HS-27A (cell line): Measurements from ENCODE around the gene TP73.

ENCODE experiments used
- DNase-seq: peaks from one replicate; pipeline ENCODE4 v3.0.0-alpha.2; 2012; ENCODE audit warnings: low read depth, missing footprints

TP73 gene

GRCh38 chr1:3673381-3674099 lies 21.2 kb downstream of the TP73 start:
- DNase-seq: no peak

- no peak for DNase-seq
Observed at GRCh38 chr1:3674100-3675094, 22.1 kb downstream of the TP73 start.

DNA sequence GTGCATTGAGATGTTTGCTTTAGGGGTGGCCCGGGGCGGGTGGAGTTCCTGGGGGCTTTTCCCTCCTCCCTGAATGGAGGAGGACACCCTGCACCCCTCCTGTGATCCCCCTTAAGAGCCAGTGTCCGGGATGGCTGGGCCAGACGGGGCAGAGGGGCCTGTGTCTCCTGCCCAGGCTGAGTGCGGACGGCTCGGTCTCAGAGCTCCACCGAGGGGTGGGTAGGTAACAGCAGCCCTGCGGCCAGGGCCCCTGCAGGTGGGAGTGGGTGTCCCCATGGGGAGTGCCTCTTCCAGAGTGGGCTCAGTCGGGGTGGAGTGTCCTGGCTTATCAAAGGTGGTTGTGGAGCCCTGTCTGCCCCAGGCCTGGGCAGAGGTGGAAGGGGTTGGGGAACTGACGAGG lies 23.1 kb downstream of the TP73 start:
- DNase-seq: no peak

- DNase-seq: no peak
Observed at GRCh38 chr1:3676581-3677470, 24.5 kb downstream of the TP73 start.

DNA sequence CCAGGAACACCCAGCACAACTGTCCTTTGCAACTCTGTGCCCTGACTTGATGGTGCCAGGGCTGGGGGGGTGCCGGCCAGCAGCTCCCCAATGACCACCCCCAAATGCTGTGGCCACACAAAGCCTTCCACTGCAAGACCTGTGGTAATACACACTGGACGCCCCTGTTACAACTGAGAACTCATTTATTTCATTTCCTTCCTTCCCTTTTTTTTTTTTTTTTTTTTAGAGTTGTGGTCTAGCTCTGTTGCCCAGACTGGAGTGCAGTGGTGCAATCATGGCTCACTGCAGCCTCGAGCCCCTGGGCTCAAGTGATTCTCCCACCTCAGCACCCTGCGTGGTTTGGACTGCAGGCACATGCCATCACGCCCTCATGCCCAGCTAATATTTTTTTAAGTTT lies 25.2 kb downstream of the TP73 start:
- DNase-seq: no peak

- DNase-seq: no peak
Observed at GRCh38 chr1:3678361-3679097, 26.2 kb downstream of the TP73 start.

GRCh38 chr1:3679098-3679555 lies 26.8 kb downstream of the TP73 start:
- DNase-seq: no peak

- no peak for DNase-seq
Observed at GRCh38 chr1:3679799-3680453, 27.6 kb downstream of the TP73 start.

DNA sequence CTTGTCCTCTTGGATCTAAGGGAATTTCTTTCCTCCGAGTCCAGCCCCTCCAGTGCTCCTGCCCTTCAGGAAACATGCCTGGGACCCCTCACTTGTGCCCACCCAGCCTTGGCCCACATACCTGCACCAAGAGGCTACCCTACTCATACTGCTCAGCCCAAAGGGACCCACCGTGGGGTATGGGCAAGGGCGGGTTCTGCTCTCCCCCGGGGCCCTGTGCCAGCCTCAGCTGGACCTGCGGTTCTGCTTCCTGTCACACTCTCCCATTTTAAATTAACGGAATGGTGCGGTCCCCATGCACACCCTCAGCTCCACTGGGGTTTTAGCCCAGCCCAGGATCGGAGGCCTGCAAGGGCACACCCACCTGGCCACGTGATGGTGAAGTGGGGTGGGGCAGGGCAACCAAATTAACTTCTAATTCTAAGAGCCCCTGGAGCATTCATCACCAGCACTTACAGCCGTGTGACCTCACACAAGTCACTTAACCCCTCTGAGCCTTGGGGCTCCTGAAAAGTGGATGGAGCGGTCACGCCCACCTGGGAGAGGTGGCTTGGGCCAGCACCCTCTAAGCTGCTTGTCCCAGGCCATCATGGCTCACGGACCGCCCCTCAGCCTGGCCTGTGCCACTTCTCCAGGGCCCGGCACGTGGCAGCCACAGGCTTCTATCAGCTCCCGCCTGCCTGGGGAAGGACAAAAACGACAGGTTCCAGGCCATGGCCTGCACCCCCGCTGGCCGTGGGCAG lies 28.3 kb downstream of the TP73 start:
- no peak for DNase-seq

- no peak for DNase-seq
Observed at GRCh38 chr1:3681231-3681897, 29.0 kb downstream of the TP73 start.

DNA sequence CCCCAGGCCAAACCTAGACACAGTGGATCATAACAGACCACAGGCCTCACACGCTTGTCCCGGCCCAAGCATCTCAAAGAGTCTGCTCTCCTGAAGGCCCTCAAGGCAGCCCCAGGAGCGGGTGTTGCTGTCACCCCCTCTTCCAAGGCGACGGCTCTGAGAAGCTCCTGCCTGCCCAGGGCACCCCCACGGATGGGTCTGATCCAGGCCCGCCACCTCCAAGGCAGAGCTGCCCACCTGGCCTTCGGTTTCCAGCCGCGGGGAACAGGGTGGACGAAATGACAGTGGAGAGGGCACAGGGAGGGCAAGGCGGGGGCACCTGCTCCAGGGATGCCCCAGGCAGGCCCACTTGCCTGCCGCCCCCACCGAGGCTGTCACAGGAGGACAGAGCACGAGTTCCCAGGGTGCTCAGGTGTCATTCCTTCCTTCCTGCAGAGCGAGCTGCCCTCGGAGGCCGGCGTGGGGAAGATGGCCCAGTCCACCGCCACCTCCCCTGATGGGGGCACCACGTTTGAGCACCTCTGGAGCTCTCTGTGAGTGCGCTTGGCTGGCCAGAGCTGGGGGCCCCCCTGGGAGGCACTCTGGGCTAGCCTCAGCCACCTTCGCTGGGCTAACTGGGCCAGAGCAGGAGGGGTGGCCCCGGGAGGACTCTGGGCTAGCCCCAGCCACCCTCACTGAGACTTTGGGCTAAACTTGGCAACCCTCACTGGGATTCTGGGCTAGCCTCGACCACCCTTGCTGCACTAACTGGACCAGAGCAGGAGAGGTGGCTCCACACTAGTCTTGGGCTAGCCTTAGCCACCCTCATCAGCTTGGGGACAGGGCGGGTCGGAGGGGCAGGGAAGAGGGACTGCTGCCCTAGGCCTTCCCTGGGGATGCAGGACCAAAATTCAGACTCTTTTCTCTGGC lies 29.8 kb downstream of the TP73 start:
- no peak for DNase-seq

DNA sequence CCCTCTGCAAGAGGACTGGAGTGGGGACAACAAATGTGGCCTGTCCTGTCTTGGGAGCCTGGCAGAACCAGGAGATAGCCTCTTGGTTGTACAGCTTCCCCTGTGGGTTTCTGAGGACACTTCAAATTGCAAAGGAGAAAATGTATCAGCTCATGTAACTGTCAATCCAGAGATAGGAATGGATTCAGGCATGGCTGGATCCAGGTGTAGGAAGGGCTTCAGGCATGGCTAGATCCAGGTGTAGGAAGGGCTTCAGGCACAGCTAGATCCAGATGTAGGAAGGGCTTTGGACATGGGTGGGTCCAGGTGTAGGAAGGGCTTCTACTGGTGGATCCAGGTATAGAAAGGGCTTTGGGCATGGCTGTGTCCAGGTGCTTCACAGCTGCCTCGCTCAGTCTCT lies 30.9 kb downstream of the TP73 start:
- no peak for DNase-seq

DNA sequence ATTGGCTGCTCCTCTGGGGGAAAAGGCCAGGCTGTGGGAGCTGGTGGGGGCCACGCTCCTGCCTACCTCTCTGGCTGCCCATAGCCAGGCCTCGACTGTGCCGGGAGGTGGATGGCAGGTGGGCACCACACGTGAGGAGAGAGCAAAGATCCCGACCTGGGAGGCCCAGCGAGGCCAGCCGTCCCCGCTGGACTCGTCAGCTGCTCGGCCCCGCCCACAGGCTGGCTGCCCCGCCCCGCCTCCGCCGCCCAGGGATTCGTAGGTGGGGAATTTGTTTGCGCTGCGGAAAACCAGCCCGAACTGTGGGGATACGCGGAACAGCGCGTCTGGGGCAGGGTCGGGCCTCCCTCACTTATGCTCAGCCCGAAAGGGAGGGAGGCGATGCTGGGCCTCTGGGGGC lies 31.7 kb downstream of the TP73 start:
- no peak for DNase-seq

- DNase-seq: no peak
Observed at GRCh38 chr1:3685222-3685621, 32.9 kb downstream of the TP73 start.

GRCh38 chr1:3685906-3686305 lies 33.6 kb downstream of the TP73 start:
- DNase-seq: no peak

DNA sequence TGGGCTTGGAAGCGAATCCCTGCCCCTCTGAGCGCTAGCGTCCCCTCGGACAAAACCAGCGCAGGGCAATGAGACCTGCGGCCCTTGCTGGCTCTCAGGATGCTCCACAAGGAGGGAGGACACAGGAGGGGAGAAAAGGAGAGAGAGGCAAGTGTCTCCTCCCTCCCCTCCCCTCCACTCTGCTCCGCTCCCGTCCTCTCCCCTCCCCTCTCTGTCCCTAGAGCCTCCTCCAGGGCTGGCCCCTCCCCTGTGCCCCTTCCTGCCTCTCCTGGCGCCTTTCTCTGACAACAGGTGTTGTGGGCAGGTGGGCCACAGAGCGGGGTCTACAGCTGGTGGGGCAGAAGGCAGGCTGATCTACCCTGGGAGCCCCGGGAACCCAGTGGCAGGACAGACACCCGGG lies 35.2 kb downstream of the TP73 start:
- no peak for DNase-seq

- DNase-seq: no peak
Observed at GRCh38 chr1:3688356-3689137, 36.2 kb downstream of the TP73 start.
